Activated naive CD4-positive, alpha-beta T cell treated with anti-CD3 and anti-CD28 coated beads, Interleukin-2, amount 10 ng/mL, durations not matched to agents 5 hours and 36 hours (primary cell): Measurements from ENCODE around the gene SLC51A. TPM values are rescaled to one million over a fixed set of nuclear protein-coding genes. Genes with fewer than 3 reads are reported as not detected.

ENCODE experiments used
- total RNA-seq, 2 experiments: library from RNA; stranded (reverse); gene quantifications; one replicate each; pipeline ENCODE4 v1.2.3, GENCODE V29; 2021

Gene SLC51A
- total RNA-seq = not detected

DNA sequence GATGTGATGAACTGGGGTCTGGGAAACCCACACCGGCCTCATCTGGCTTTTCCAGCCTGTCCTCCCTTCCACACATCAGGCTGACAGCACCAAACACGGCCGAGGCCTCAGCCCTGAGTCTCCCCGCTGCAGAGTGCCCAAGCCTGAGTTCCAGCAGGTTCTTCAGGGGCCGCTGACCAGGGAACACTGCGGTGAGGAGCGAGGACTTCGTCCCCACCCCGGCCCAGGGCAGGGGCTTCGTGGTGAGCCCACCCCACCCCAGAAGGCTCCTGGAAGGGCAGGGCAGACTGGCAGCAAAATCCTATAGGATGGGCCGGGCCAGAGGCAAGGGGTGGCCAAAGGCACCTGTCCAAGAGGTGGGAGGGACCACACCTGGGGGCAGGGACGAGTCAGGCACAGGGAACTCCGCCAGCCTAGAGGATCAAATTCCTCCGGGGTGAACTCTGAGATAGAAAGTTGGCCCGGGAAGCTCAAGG, at the start of gene SLC51A:
Gene SLC51A (plus strand): TSS at position 446 of the 476 bp plus-strand sequence. CDS start 179 bp downstream, outside the sequence.

GRCh38 chr3:196210673-196211556, 5.4 kb upstream of the SLC51A start, which contains the start of gene ZDHHC19:
Gene ZDHHC19 (minus strand): TSS chr3:196211400. CDS start chr3:196211315, 85 bp downstream.

Other genes with a start within 250 kb of the SLC51A start
- 100 to 1,000 TPM; 199 to 221 TPM for gene TFRC, start 134.4 kb upstream of the SLC51A start, total RNA-seq
- gene ZDHHC19, start 5.1 kb upstream of the SLC51A start, total RNA-seq = not detected
- gene PCYT1A, start 71.2 kb downstream of the SLC51A start, total RNA-seq = 10 to 100 TPM; 71.0 to 71.6 TPM
- gene DYNLT2B, start 101.7 kb downstream of the SLC51A start, total RNA-seq = 10 to 100 TPM; 17.9 to 18.6 TPM
- not detected for gene TM4SF19, start 121.9 kb downstream of the SLC51A start, total RNA-seq
- gene UBXN7, start 215.9 kb downstream of the SLC51A start, total RNA-seq = 10 to 100 TPM; 44.6 to 54.9 TPM